Bronchial epithelial cell (primary cell): ENCODE data around the gene ABCC11. TPM values are rescaled to one million over a fixed set of nuclear protein-coding genes. Genes with fewer than 3 reads are reported as not detected.

Experiments used
- DNase-seq: peaks from one replicate; pipeline ENCODE4 v3.0.0-alpha.2; 2010; ENCODE audit warnings: low read depth
- FAIRE-seq: peaks from 2 replicates; lab custom pipeline; 2011; peaks lifted over from hg19 to GRCh38; lab: Jason Lieb, UNC
- H3K27me3 ChIP-seq: 2 replicates; pipeline ENCODE4 v1.5.1; 2011; ENCODE audit warnings: low read length; ENCODE audit not compliant: control insufficient read depth, insufficient read depth
- H3K36me3 ChIP-seq: 2 replicates; pipeline ENCODE4 v1.5.1; 2011; ENCODE audit warnings: low read length; ENCODE audit not compliant: control insufficient read depth, insufficient read depth
- H3K4me3 ChIP-seq: 2 replicates; pipeline ENCODE4 v1.5.1; 2011; ENCODE audit warnings: mild to moderate bottlenecking, low read depth, low read length, control low read depth
- total RNA-seq: library from RNA; depleted of rRNA; stranded (reverse); fragments of >200 nt; gene quantifications from 2 replicates; pipeline ENCODE4 v1.2.1, GENCODE V29; 2014
- TF ChIP-seq, protein P1 (sequence below): IDR thresholded peaks from 2 replicates; pipeline ENCODE4 v1.5.1; 2011; ENCODE audit warnings: mild to moderate bottlenecking, moderate library complexity, low read length, control low read depth, inconsistent platforms; ENCODE audit not compliant: insufficient read depth, severe bottlenecking

The ABCC11 gene
- total RNA-seq, 1 donor from 2014 or later = 0.26 TPM

GRCh38 chr16:48136547-48137360 lies 110.6 kb downstream of the ABCC11 start:
- peak; percentile 81 for FAIRE-seq
- H3K36me3 ChIP-seq = no peaks in the 10 kb centered on the region
- DNase-seq = no peak
- H3K4me3 ChIP-seq = no peak overlapping the region
- TF ChIP-seq, protein P1, sequence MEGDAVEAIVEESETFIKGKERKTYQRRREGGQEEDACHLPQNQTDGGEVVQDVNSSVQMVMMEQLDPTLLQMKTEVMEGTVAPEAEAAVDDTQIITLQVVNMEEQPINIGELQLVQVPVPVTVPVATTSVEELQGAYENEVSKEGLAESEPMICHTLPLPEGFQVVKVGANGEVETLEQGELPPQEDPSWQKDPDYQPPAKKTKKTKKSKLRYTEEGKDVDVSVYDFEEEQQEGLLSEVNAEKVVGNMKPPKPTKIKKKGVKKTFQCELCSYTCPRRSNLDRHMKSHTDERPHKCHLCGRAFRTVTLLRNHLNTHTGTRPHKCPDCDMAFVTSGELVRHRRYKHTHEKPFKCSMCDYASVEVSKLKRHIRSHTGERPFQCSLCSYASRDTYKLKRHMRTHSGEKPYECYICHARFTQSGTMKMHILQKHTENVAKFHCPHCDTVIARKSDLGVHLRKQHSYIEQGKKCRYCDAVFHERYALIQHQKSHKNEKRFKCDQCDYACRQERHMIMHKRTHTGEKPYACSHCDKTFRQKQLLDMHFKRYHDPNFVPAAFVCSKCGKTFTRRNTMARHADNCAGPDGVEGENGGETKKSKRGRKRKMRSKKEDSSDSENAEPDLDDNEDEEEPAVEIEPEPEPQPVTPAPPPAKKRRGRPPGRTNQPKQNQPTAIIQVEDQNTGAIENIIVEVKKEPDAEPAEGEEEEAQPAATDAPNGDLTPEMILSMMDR = no peak
- H3K27me3 ChIP-seq = no peaks in the 10 kb centered on the region

- H3K27me3 ChIP-seq = no peaks in the 10 kb centered on the region
- no peak overlapping the region for H3K4me3 ChIP-seq
- no peak for FAIRE-seq
- DNase-seq = no peak
- TF ChIP-seq, protein P1 = no peak
- H3K36me3 ChIP-seq = no peaks in the 10 kb centered on the region
Measured at GRCh38 chr16:48133455-48134211, 113.7 kb downstream of the ABCC11 start.

GRCh38 chr16:48132696-48133095 lies 114.6 kb downstream of the ABCC11 start:
- no peak for FAIRE-seq
- H3K27me3 ChIP-seq = no peaks in the 10 kb centered on the region
- no peaks in the 10 kb centered on the region for H3K36me3 ChIP-seq
- H3K4me3 ChIP-seq = no peak overlapping the region
- DNase-seq = no peak
- TF ChIP-seq, protein P1 = no peak

DNA sequence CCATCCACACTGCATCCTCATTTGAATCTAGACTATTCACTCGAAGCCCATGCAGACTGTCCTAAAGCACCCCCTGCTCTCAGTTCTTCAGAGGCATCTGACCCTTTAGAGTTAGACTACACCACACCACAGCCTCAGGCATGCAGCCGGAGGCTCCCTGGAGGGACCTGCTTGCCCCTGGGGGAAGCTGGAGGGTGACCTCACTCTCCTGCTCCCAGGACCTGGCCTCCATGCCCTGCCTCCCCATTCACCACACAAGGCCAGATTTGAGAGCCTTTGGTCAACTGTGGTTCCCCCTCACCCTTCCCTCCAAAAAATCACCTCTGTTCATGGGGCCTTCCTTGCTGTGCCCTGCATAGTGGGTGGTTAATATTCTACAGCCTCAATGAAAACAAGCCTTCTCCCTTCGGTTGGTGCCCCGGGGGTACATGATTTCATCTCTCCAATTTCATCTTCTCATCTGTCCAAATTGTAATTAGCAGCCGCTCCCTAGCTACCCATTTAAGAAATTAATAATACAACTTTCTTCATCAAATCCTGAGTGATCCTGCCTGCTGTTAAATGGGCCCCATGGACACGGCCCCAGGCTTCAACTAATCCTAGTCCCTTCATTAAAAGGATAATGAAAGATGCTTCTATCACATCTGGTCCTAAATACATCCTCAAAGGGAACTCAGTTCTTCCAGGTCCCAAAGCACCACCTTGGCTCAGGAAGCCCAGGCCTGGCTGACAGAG lies 116.0 kb downstream of the ABCC11 start:
- TF ChIP-seq, protein P1 = no peak
- Histone ChIP-seq H3K4me3 (no peak overlapping the region), H3K36me3 (no peaks in the 10 kb centered on the region), H3K27me3 (no peaks in the 10 kb centered on the region)
- FAIRE-seq (no peak), DNase-seq (no peak)

- Histone ChIP-seq H3K4me3 (no peak overlapping the region), H3K36me3 (no peaks in the 10 kb centered on the region), H3K27me3 (no peaks in the 10 kb centered on the region)
- no peak for FAIRE-seq
- TF ChIP-seq, protein P1 = no peak
- peak; percentile 87 for DNase-seq
Measured at GRCh38 chr16:48129926-48130325, 117.4 kb downstream of the ABCC11 start.
